Measurements from ENCODE around the gene VASN. TPM values are rescaled to one million over a fixed set of nuclear protein-coding genes. Genes with fewer than 3 reads are reported as not detected.

Gene VASN
- total RNA-seq, 5 donors from 2014 or later (not counting 1 experiment from before 2014, with no cell fraction given), result 0.38 to 0.89 (median 0.56) TPM

DNA sequence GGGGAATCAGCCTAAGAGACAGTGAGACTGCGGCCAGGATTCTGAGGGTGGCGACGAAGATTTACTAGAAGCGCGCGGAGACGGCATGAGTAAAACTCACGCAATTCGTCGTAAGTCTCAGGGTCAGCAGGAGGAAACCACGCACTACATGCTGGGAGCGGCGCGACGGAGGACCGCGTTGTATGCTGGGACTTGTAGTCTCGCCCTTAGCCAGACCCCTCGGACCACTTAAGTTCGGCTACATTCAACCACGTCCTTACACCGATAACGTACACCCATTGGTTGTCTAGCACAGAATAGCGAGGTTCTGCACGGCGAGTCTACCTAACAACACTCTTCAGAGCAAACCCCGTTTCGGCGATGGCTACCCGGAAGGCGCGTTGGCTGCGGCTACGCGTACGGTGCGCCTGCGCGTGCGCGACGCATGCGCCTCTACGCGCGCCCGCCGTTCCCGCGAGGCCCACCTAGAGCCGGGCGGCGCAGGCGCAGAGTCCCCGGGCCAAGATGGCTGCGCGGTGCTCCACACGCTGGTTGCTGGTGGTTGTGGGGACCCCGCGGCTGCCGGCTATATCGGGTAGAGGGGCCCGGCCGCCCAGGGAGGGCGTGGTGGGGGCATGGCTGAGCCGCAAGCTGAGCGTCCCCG is 53.9 kb downstream of the VASN start, which contains the start of gene DNAJA3:
TSS of gene DNAJA3 (plus strand) at position 491 of the 643 bp plus-strand sequence. CDS start at position 505, 14 bp downstream.
- Mint-ChIP-seq H3K9me3 (no peaks in the 10 kb centered on the region), H3K36me3 (peaks cover 4% of the 10 kb centered on the region), H3K27ac (peak within 1 kb of the TSS; percentile 98 to 100), H3K27me3 (no peaks in the 10 kb centered on the region), H3K4me3 (peak within 1 kb of the TSS; percentile 85 to 89 (median 89)), H3K4me1 (peaks cover 27 to 32% (median 29%) of the 10 kb centered on the region in 3 donors)
- Histone ChIP-seq H3K4me1 (ENCODE audit: control insufficient read depth in 1 of 2, extremely low read depth in 1 of 2, insufficient read depth in 2 of 2, low read length in 2 of 2) (peaks cover 19 to 28% of the 10 kb centered on the region in 2 experiments), H3K9me3 (no peaks in the 10 kb centered on the region), H3K4me3 (ENCODE audit: control insufficient read depth in 1 of 2, extremely low read depth in 1 of 2, low read length in 1 of 2) (peak within 1 kb of the TSS; percentile 73 to 99), H3K36me3 (ENCODE audit: control insufficient read depth in 2 of 2, extremely low read depth in 1 of 2, insufficient read depth in 1 of 2, low read length in 1 of 2) (peaks cover 0 to 4% of the 10 kb centered on the region in 2 donors), H3K27ac (ENCODE audit: low read length) (peak within 1 kb of the TSS; percentile 97), H3K27me3 (replicated peaks in 1 of 2; ENCODE audit: control insufficient read depth in 2 of 2, extremely low read depth in 1 of 2, insufficient read depth in 2 of 2, low read length in 1 of 2) (no peaks in the 10 kb centered on the region)
- under 1% methylated on average over 68 of the region's 68 CpGs for WGBS (ENCODE audit: insufficient coverage)
- peak; percentile 90 to 93 (median 92) for ATAC-seq (replicated peaks in 1 of 4)
- POLR2A ChIA-PET, result no interaction called here
- peak; percentile 83 to 98 (median 91) for DNase-seq
- CTCF ChIA-PET, result no interaction called here

DNA sequence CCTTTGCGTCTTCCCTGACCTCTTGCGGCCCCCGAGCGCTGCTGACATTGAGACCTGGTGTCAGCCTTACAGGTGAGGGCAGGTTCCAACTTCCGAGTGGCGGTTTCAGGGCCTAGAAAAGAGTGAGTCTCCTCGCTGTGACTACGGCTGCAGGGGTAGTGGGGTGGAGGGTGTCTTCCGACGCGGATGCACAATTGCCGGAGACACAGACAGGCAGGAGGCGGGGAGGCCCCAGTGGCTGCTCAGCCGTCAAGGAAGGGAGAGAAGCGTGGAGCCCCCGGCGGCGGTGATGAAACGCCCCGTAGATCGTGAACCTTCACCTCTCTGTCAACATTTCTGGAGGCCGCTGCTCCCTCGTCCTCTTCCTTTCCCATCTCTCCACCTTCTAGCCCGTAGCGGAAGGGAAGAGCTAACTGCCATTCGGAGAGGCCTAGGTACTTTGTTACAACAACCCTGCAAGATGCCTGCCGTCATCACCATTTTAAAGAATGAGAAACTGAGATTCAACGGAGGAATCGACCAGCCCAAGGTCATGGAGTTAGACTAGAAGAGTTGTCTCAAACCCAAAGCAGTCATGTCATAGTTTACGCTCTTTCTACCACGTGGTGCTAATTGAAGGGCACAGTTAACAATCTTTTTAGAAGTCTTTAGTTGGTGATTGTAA is 54.5 kb downstream of the VASN start:
- Mint-ChIP-seq H3K4me3 (peak overlapping the region; percentile 85 to 89 (median 89)), H3K9me3 (no peaks in the 10 kb centered on the region), H3K4me1 (peaks cover 27 to 34% (median 31%) of the 10 kb centered on the region in 3 donors), H3K27me3 (no peaks in the 10 kb centered on the region), H3K36me3 (peaks cover 4% of the 10 kb centered on the region), H3K27ac (peak overlapping the region; percentile 93)
- Histone ChIP-seq H3K9me3 (no peaks in the 10 kb centered on the region), H3K27me3 (replicated peaks in 1 of 2; ENCODE audit: control insufficient read depth in 2 of 2, extremely low read depth in 1 of 2, insufficient read depth in 2 of 2, low read length in 1 of 2) (no peaks in the 10 kb centered on the region), H3K4me1 (ENCODE audit: control insufficient read depth in 1 of 2, extremely low read depth in 1 of 2, insufficient read depth in 2 of 2, low read length in 2 of 2) (peaks cover 19 to 28% of the 10 kb centered on the region in 2 experiments), H3K4me3 (ENCODE audit: control insufficient read depth in 1 of 2, extremely low read depth in 1 of 2, low read length in 1 of 2) (peak overlapping the region; percentile 73 to 99), H3K36me3 (ENCODE audit: control insufficient read depth in 2 of 2, extremely low read depth in 1 of 2, insufficient read depth in 1 of 2, low read length in 1 of 2) (peaks cover 0 to 6% of the 10 kb centered on the region in 2 donors), H3K27ac (ENCODE audit: low read length) (peak overlapping the region; percentile 97)
- ATAC-seq (replicated peaks in 1 of 4), result peak; percentile 44 to 51 (median 48)
- ChIA-PET POLR2A (interaction anchor here in 1 of 2 donors (0.6 to 1.2 kb wide), 2 partner anchors 9 to 15 kb away, joined by 3 to 4 read pairs; partner anchors contain the start of gene CORO7), CTCF (no interaction called here)
- peak in 22 of 35 experiments; percentile 56 to 77 (median 64) for DNase-seq
- 0% methylated on average over 12 of the region's 31 CpGs for WGBS (ENCODE audit: insufficient coverage)

DNA sequence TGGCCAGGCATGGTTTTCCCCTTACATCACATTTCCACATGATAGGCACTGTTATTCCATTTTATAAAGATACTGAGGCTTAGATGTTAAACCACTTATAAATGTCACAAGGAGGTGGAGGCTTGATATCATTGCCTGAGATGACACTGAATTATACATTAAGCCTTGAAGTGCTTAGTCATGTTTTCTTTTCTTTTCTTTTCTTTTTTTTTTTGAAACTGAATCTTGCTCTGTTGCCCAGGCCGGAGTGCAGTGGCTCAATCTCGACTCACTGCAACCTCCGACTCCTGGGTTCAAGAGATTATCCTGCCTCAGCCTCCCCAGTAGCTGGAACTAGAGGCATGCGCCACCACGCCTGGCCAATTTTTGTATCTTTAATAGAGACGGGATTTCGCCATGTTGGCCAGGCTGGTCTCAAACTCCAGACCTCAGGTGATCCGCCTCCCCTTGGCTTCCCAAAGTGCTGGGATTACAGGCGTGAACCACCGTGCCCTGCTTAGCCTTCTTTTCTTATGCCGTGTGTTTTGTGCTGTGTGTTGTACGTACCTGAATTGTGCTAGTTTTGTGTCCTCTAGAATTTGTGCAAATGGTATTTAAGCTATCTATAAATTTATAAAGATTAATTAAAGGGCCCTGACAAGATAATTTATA is 55.2 kb downstream of the VASN start:
- DNase-seq (no peak), ATAC-seq (replicated peaks in 1 of 4) (no peak)
- Histone ChIP-seq H3K27me3 (replicated peaks in 1 of 2; ENCODE audit: control insufficient read depth in 2 of 2, extremely low read depth in 1 of 2, insufficient read depth in 2 of 2, low read length in 1 of 2) (no peaks in the 10 kb centered on the region), H3K4me3 (ENCODE audit: control insufficient read depth in 1 of 2, extremely low read depth in 1 of 2, low read length in 1 of 2) (peak overlapping the region in 1 of 2 donors; percentile 73), H3K27ac (ENCODE audit: low read length) (peak overlapping the region; percentile 97), H3K36me3 (ENCODE audit: control insufficient read depth in 2 of 2, extremely low read depth in 1 of 2, insufficient read depth in 1 of 2, low read length in 1 of 2) (peaks cover 5 to 10% of the 10 kb centered on the region in 2 donors), H3K9me3 (no peaks in the 10 kb centered on the region), H3K4me1 (ENCODE audit: control insufficient read depth in 1 of 2, extremely low read depth in 1 of 2, insufficient read depth in 2 of 2, low read length in 2 of 2) (peaks cover 19 to 28% of the 10 kb centered on the region in 2 experiments)
- H3K36me3 Mint-ChIP-seq, result peaks cover 4% of the 10 kb centered on the region
- 91% methylated on average over 7 of the region's 12 CpGs for WGBS (ENCODE audit: insufficient coverage)
- H3K4me1 Mint-ChIP-seq, result peaks cover 27 to 39% (median 31%) of the 10 kb centered on the region in 3 donors
- ChIA-PET CTCF (interaction anchor here (0.5 to 0.8 kb wide), 2 partner anchors 75 to 129 kb away, joined by 3 read pairs; no protein-coding TSS in a partner anchor), POLR2A (interaction anchor here in 1 of 2 donors (0.6 to 1.2 kb wide), 2 partner anchors 10 to 16 kb away, joined by 3 to 4 read pairs; partner anchors contain the start of gene CORO7)
- H3K9me3 Mint-ChIP-seq, result no peaks in the 10 kb centered on the region
- H3K27me3 Mint-ChIP-seq, result no peaks in the 10 kb centered on the region
- peak overlapping the region; percentile 85 to 89 (median 89) for H3K4me3 Mint-ChIP-seq
- peak overlapping the region; percentile 93 for H3K27ac Mint-ChIP-seq

DNA sequence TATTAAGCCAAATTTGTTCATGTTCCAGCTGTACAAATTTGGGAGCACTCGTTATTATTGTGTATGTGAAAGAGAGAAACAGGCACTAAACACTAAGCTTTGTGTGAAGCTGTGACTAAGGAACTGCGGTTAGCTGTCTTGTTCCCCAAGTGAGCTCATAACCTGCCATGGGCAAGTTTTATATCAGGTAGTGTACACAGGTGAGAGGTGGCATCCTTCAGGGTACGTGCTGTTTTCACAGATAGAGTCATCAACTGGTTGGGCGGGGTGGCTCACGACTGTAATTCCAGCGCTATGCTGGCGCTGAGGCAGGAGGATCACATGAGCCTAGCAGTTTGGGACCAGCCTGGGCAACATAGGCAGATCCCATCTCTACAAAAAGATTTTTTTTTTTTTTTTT is 56.9 kb downstream of the VASN start:
- no peak overlapping the region for H3K4me3 ChIP-seq (ENCODE audit: control insufficient read depth in 1 of 2, extremely low read depth in 1 of 2, low read length in 1 of 2)
- no peak for ATAC-seq (replicated peaks in 1 of 4)
- H3K27me3 ChIP-seq (replicated peaks in 1 of 2; ENCODE audit: control insufficient read depth in 2 of 2, extremely low read depth in 1 of 2, insufficient read depth in 2 of 2, low read length in 1 of 2), result no peaks in the 10 kb centered on the region
- peak overlapping the region in 1 of 3 donors; percentile 37 for H3K4me3 Mint-ChIP-seq
- no peaks in the 10 kb centered on the region for H3K9me3 ChIP-seq
- no peak overlapping the region for H3K27ac ChIP-seq (ENCODE audit: low read length)
- H3K4me1 ChIP-seq (ENCODE audit: control insufficient read depth in 1 of 2, extremely low read depth in 1 of 2, insufficient read depth in 2 of 2, low read length in 2 of 2), result peaks cover 19 to 28% of the 10 kb centered on the region in 2 experiments
- H3K9me3 Mint-ChIP-seq, result no peaks in the 10 kb centered on the region
- no peak for DNase-seq
- H3K4me1 Mint-ChIP-seq, result peaks cover 27 to 39% (median 31%) of the 10 kb centered on the region in 3 donors
- peaks cover 5 to 12% of the 10 kb centered on the region in 2 donors for H3K36me3 ChIP-seq (ENCODE audit: control insufficient read depth in 2 of 2, extremely low read depth in 1 of 2, insufficient read depth in 1 of 2, low read length in 1 of 2)
- ChIA-PET CTCF (interaction anchor here in 1 of 2 donors (0.7 kb wide), 1 partner anchor 91 kb away, joined by 5 read pairs; no protein-coding TSS in a partner anchor), POLR2A (interaction anchor here in 1 of 2 donors (0.7 kb wide), 1 partner anchor 72 kb away, joined by 10 read pairs; no protein-coding TSS in a partner anchor)
- no peaks in the 10 kb centered on the region for H3K27me3 Mint-ChIP-seq
- H3K36me3 Mint-ChIP-seq, result peaks cover 8% of the 10 kb centered on the region
- WGBS (ENCODE audit: insufficient coverage), result 95% methylated on average over 2 of the region's 7 CpGs
- H3K27ac Mint-ChIP-seq, result peak overlapping the region in 1 of 2 donors; percentile 19

DNA sequence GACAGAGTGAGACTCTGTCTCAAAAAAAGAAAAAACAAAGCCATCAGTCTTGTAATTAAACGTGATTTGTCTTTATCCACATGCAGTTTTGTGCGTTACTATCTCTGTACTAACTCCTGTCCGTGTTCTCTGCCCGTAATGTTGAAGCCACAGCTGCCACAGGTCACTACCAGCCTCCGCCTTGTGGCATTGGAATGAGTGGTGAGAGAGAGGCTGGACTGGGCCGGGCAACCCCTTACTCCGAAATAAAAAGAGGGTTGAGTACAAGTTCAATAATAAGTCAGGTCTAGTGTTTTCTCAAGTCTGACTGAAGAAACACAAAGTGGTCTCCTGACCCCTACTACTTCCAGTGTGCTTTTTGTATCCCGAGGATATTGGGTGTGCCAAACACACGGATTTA is 59.4 kb downstream of the VASN start:
- Histone ChIP-seq H3K36me3 (ENCODE audit: control insufficient read depth in 2 of 2, extremely low read depth in 1 of 2, insufficient read depth in 1 of 2, low read length in 1 of 2) (peaks cover 10 to 33% of the 10 kb centered on the region in 2 donors), H3K27ac (ENCODE audit: low read length) (no peak overlapping the region), H3K27me3 (replicated peaks in 1 of 2; ENCODE audit: control insufficient read depth in 2 of 2, extremely low read depth in 1 of 2, insufficient read depth in 2 of 2, low read length in 1 of 2) (no peaks in the 10 kb centered on the region), H3K4me1 (ENCODE audit: control insufficient read depth in 1 of 2, extremely low read depth in 1 of 2, insufficient read depth in 2 of 2, low read length in 2 of 2) (peaks cover 15 to 20% of the 10 kb centered on the region in 2 experiments), H3K9me3 (no peaks in the 10 kb centered on the region), H3K4me3 (ENCODE audit: control insufficient read depth in 1 of 2, extremely low read depth in 1 of 2, low read length in 1 of 2) (no peak overlapping the region)
- Mint-ChIP-seq H3K4me3 (no peak overlapping the region), H3K36me3 (peaks cover 19% of the 10 kb centered on the region), H3K9me3 (no peaks in the 10 kb centered on the region), H3K27me3 (no peaks in the 10 kb centered on the region), H3K4me1 (peaks cover 24 to 40% (median 30%) of the 10 kb centered on the region in 3 donors), H3K27ac (no peak overlapping the region)
- 97% methylated on average over 6 of the region's 9 CpGs for WGBS (ENCODE audit: insufficient coverage)
- POLR2A ChIA-PET, result no interaction called here
- DNase-seq (no peak), ATAC-seq (replicated peaks in 1 of 4) (no peak)
- CTCF ChIA-PET, result interaction anchor here in 1 of 2 donors (0.6 kb wide), 1 partner anchor 14 kb away, joined by 3 read pairs; no protein-coding TSS in a partner anchor
